GM12878 (cell line): ENCODE results near the gene KRIT1. TPM values are rescaled to one million over a fixed set of nuclear protein-coding genes. Genes with fewer than 3 reads are reported as not detected.

Experiments used
- E4F1 ChIP-seq: fragments of 450-650 bp; IDR thresholded peaks from 2 replicates; pipeline ENCODE4 v1.6.1; 2018; ENCODE audit warnings: borderline replicate concordance, mild to moderate bottlenecking; ENCODE audit not compliant: partially characterized antibody
- EGR1 ChIP-seq, 2 experiments: IDR thresholded peaks; 1 replicate in 1 of 2; 2 replicates in 1 of 2; pipeline ENCODE4 v1.6.1; 2011 to 2012; ENCODE audit warnings: low read depth in 2 of 2, low read length in 2 of 2, borderline replicate concordance in 1 of 2, mild to moderate bottlenecking in 1 of 2, moderate library complexity in 1 of 2
- GABPA ChIP-seq: IDR thresholded peaks from 2 replicates; pipeline ENCODE4 v1.6.1; 2014; ENCODE audit warnings: antibody characterized with exemption, low read depth, mild to moderate bottlenecking, inconsistent platforms
- IKZF1 ChIP-seq: fragments of 450-650 bp; conservative IDR thresholded peaks from 2 replicates; pipeline ENCODE4 v1.6.1; 2017; ENCODE audit warnings: antibody characterized with exemption, mild to moderate bottlenecking
- NR2C1 ChIP-seq: fragments of 450-650 bp; IDR thresholded peaks from 2 replicates; pipeline ENCODE4 v1.6.1; 2017; ENCODE audit warnings: antibody characterized with exemption, mild to moderate bottlenecking, moderate library complexity
- PAX8 ChIP-seq: fragments of 450-650 bp; IDR thresholded peaks from 2 replicates; pipeline ENCODE4 v1.6.1; 2017; ENCODE audit warnings: mild to moderate bottlenecking, moderate library complexity
- PKNOX1 ChIP-seq: fragments of 450-650 bp; IDR thresholded peaks from 2 replicates; pipeline ENCODE4 v1.6.1; 2016; ENCODE audit warnings: mild to moderate bottlenecking
- POLR2AphosphoS2 ChIP-seq: IDR thresholded peaks from 2 replicates; pipeline ENCODE4 v1.6.1; 2011; ENCODE audit warnings: low read depth, mild to moderate bottlenecking, low read length, improper control_type of control experiment, moderate library complexity
- RAD51 ChIP-seq: fragments of 450-650 bp; IDR thresholded peaks from 2 replicates; pipeline ENCODE4 v1.6.1; 2016; ENCODE audit warnings: moderate library complexity, mild to moderate bottlenecking, inconsistent platforms
- RFX5 ChIP-seq: IDR thresholded peaks from 2 replicates; pipeline ENCODE4 v1.6.1; 2011; ENCODE audit warnings: low read depth, low read length, improper control_type of control experiment
- SRF ChIP-seq, 2 experiments: IDR thresholded peaks; 2 replicates each; pipeline ENCODE4 v1.6.1; 2011; ENCODE audit warnings: low read depth in 2 of 2, low read length in 2 of 2, mild to moderate bottlenecking in 1 of 2, moderate library complexity in 1 of 2
- USF1 ChIP-seq: IDR thresholded peaks from 2 replicates; pipeline ENCODE4 v1.6.1; 2011; ENCODE audit warnings: borderline replicate concordance, low read depth, mild to moderate bottlenecking, moderate library complexity, mixed read lengths, low read length; ENCODE audit not compliant: insufficient read depth; ENCODE audit errors: extremely low read length
- YY1 ChIP-seq: IDR thresholded peaks from 2 replicates; pipeline ENCODE4 v1.6.1; 2011; ENCODE audit warnings: low read depth, mild to moderate bottlenecking, low read length
- ZNF207 ChIP-seq: fragments of 450-650 bp; IDR thresholded peaks from 2 replicates; pipeline ENCODE4 v1.6.1; 2014; ENCODE audit warnings: antibody characterized with exemption, mild to moderate bottlenecking, borderline replicate concordance
- polyA plus RNA-seq, 11 experiments: library from polyadenylated mRNA; depleted of rRNA in 4 of 11; unstranded in 6 of 11; stranded (reverse) in 5 of 11; fragments of >200 nt; fragmentation: Nextera tagmentation in 4 of 11; fragmentation: Illumina TruSeq in 1 of 11; extraction: Ambion mirVana in 4 of 11; extraction: Trizol in 1 of 11; gene quantifications; 1 replicate in 1 of 11; 2 replicates in 10 of 11; pipeline versions ENCODE4 v1.2.1 to v1.2.3, GENCODE V29; 2011 to 2016; ENCODE audit warnings: inconsistent platforms in 2 of 11, missing spikeins in 2 of 11, low read depth in 1 of 11
- total RNA-seq, 4 experiments: library from RNA; depleted of rRNA in 3 of 4; stranded (reverse); fragments of >200 nt in 3 of 4; fragmentation: Illumina TruSeq in 1 of 4; extraction: Trizol in 1 of 4; gene quantifications; 2 replicates each; pipeline versions ENCODE4 v1.2.1 to v1.2.3, GENCODE V29; 2013 to 2021
- TF ChIP-seq, protein P1 (sequence below): fragments of 450-650 bp; IDR thresholded peaks from 2 replicates; pipeline ENCODE4 v1.6.1; 2017; ENCODE audit warnings: antibody characterized with exemption, mild to moderate bottlenecking, moderate library complexity
- TF ChIP-seq, protein P2 (sequence below): IDR thresholded peaks from 2 replicates; pipeline ENCODE4 v1.6.1; 2011; ENCODE audit warnings: mild to moderate bottlenecking, low read depth, low read length, moderate library complexity; ENCODE audit not compliant: insufficient replicate concordance
- TF ChIP-seq, protein P3 (sequence below): fragments of 450-650 bp; IDR thresholded peaks from 2 replicates; pipeline ENCODE4 v1.6.1; 2017; ENCODE audit warnings: low read depth, mild to moderate bottlenecking, moderate library complexity

KRIT1 gene
- total and polyA plus RNA-seq, 10 of the 15 experiments (the other 5 are each of a cell fraction or from before 2014, with no cell fraction given) = 12.0 to 60.1 (median 27.0) TPM

DNA sequence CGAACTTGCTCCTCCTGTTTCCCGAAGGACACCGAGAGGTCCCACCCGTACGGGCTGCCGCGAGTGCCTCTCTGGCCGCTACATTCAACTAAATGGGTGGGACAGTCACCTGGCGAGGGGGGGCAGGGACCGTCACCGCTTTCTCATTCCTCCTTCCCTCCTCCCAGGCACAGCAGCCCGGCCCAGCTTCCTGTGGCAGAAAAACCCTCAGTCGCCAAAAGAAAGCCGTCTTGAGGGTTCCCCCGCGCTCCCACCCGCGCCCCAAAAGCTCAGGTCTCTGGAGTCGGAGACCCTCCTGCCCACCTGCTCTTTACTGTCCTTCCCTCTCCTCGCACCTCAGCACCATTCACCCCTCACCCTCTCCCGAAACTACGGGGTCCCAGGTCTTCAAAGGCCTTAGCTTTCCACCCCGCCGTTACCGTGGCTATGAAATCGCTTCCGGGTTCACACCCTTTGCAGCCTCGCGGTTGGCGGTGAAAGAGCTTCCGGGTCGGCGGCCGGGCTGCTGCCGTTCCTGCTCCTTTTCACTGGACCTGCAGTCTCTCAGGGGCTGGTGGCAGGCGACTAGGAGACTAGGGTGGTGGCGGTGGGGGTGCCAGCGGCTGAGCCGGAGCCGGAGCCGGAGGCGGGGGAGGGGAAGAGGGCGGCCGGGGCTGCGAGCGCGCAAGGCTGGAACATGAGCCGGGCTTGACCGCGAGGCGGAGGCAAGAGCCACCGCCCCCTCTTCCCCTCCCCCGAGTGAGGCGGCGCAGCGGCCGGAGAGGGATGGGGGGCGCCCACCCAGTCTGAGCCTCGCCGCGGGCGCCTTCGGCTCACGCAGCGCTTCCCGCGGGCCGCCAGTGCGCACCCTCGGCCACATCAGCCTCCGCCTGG, at the start of gene KRIT1, which contains the start of gene ANKIB1 (continued):
- TF ChIP-seq, protein P1, sequence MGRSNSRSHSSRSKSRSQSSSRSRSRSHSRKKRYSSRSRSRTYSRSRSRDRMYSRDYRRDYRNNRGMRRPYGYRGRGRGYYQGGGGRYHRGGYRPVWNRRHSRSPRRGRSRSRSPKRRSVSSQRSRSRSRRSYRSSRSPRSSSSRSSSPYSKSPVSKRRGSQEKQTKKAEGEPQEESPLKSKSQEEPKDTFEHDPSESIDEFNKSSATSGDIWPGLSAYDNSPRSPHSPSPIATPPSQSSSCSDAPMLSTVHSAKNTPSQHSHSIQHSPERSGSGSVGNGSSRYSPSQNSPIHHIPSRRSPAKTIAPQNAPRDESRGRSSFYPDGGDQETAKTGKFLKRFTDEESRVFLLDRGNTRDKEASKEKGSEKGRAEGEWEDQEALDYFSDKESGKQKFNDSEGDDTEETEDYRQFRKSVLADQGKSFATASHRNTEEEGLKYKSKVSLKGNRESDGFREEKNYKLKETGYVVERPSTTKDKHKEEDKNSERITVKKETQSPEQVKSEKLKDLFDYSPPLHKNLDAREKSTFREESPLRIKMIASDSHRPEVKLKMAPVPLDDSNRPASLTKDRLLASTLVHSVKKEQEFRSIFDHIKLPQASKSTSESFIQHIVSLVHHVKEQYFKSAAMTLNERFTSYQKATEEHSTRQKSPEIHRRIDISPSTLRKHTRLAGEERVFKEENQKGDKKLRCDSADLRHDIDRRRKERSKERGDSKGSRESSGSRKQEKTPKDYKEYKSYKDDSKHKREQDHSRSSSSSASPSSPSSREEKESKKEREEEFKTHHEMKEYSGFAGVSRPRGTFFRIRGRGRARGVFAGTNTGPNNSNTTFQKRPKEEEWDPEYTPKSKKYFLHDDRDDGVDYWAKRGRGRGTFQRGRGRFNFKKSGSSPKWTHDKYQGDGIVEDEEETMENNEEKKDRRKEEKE = no peak
- TF ChIP-seq ZNF207 (no peak), YY1 (no peak), NR2C1 (peak; percentile 99), IKZF1 (peak; percentile 74), PKNOX1 (0 out of 2 replicates have a peak, but pooled peaks have one; percentile 19), RFX5 (no peak), POLR2AphosphoS2 (no peak; the same call in 1 of the 2 replicates), USF1 (no peak), RAD51 (no peak), SRF (IDR thresholded peaks at IDR 0.05; ENCODE audit: low read depth in 2 of 2, low read length in 2 of 2) (no peak), GABPA (peak; percentile 98), E4F1 (no peak), PAX8 (no peak), EGR1 (IDR thresholded peaks at IDR 0.05; ENCODE audit: borderline replicate concordance in 1 of 2, low read depth in 2 of 2, low read length in 2 of 2) (peak in 1 of 2 experiments; percentile 70; a peak in 2 of 3 replicates)
- TF ChIP-seq, protein P2, sequence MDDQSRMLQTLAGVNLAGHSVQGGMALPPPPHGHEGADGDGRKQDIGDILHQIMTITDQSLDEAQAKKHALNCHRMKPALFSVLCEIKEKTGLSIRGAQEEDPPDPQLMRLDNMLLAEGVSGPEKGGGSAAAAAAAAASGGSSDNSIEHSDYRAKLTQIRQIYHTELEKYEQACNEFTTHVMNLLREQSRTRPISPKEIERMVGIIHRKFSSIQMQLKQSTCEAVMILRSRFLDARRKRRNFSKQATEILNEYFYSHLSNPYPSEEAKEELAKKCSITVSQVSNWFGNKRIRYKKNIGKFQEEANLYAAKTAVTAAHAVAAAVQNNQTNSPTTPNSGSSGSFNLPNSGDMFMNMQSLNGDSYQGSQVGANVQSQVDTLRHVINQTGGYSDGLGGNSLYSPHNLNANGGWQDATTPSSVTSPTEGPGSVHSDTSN = no peak
- TF ChIP-seq, protein P3, sequence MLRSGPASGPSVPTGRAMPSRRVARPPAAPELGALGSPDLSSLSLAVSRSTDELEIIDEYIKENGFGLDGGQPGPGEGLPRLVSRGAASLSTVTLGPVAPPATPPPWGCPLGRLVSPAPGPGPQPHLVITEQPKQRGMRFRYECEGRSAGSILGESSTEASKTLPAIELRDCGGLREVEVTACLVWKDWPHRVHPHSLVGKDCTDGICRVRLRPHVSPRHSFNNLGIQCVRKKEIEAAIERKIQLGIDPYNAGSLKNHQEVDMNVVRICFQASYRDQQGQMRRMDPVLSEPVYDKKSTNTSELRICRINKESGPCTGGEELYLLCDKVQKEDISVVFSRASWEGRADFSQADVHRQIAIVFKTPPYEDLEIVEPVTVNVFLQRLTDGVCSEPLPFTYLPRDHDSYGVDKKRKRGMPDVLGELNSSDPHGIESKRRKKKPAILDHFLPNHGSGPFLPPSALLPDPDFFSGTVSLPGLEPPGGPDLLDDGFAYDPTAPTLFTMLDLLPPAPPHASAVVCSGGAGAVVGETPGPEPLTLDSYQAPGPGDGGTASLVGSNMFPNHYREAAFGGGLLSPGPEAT = peak; percentile 80; the same call in 1 of the 2 replicates
